ENCODE data around the gene SSTR5.

SSTR5 gene

GRCh38 chr16:1065469-1066128, 6.9 kb upstream of the SSTR5 start:
- DNase-seq (ENCODE audit: low read depth): no peak

GRCh38 chr16:1066584-1067172, 5.9 kb upstream of the SSTR5 start:
- no peak for DNase-seq (ENCODE audit: low read depth)
- no peak for TF ChIP-seq CTCF (IDR thresholded peaks at IDR 0.05; ENCODE audit: low read length, missing control alignments)
- H3K4me3 ChIP-seq (replicated peaks; ENCODE audit: low read depth, low read length): no peak overlapping the region

More at GRCh38 chr16:1065469-1066128, 6.9 kb upstream of the SSTR5 start:
- TF ChIP-seq CTCF (IDR thresholded peaks at IDR 0.05; ENCODE audit: low read length, missing control alignments): no peak
- H3K4me3 ChIP-seq (replicated peaks; ENCODE audit: low read depth, low read length): no peak overlapping the region

- TF ChIP-seq CTCF (IDR thresholded peaks at IDR 0.05; ENCODE audit: low read length, missing control alignments): no peak
- H3K4me3 ChIP-seq (replicated peaks; ENCODE audit: low read depth, low read length): no peak overlapping the region
- DNase-seq (ENCODE audit: low read depth): no peak
These were observed 4.9 kb upstream of the SSTR5 start for GRCh38 chr16:1067629-1068028.

GRCh38 chr16:1068451-1068850, 4.1 kb upstream of the SSTR5 start:
- no peak for DNase-seq (ENCODE audit: low read depth)
- H3K4me3 ChIP-seq (replicated peaks; ENCODE audit: low read depth, low read length): no peak overlapping the region
- no peak for TF ChIP-seq CTCF (IDR thresholded peaks at IDR 0.05; ENCODE audit: low read length, missing control alignments)

- no peak for DNase-seq (ENCODE audit: low read depth)
- TF ChIP-seq CTCF (IDR thresholded peaks at IDR 0.05; ENCODE audit: low read length, missing control alignments): no peak
- H3K4me3 ChIP-seq (replicated peaks; ENCODE audit: low read depth, low read length): no peak overlapping the region
These were observed 3.4 kb upstream of the SSTR5 start for GRCh38 chr16:1069154-1069553.

GRCh38 chr16:1070084-1070863, 2.3 kb upstream of the SSTR5 start:
- no peak for DNase-seq (ENCODE audit: low read depth)
- no peak for TF ChIP-seq CTCF (IDR thresholded peaks at IDR 0.05; ENCODE audit: low read length, missing control alignments)

More at GRCh38 chr16:1070084-1070863, 2.3 kb upstream of the SSTR5 start:
- no peak overlapping the region for H3K4me3 ChIP-seq (replicated peaks; ENCODE audit: low read depth, low read length)
